Mesothelial cell of epicardium (in vitro differentiated cells): ENCODE data around the gene SPATA31A7. TPM values are rescaled to one million over a fixed set of nuclear protein-coding genes. Genes with fewer than 3 reads are reported as not detected.
"Not testable (repeated sequence)": the region's sequence is repeated elsewhere in the genome, so short reads cannot be mapped to it uniquely, and the experiment has no call there.

Source experiments
- DNase-seq, 2 experiments: peaks; one replicate each; pipeline ENCODE4 v3.0.0; 2021; ENCODE audit warnings: low spot score in 2 of 2; ENCODE audit not compliant: unreplicated experiment in 2 of 2
- H3K27ac Mint-ChIP-seq: 2 replicates; pipeline ENCODE4 v1.8.0; 2021; ENCODE audit warnings: mixed read lengths
- H3K27me3 Mint-ChIP-seq: 2 replicates; pipeline ENCODE4 v1.8.0; 2021; ENCODE audit warnings: low read depth, mixed read lengths
- H3K36me3 Mint-ChIP-seq: 2 replicates; pipeline ENCODE4 v1.8.0; 2021; ENCODE audit warnings: mixed read lengths
- H3K4me1 Mint-ChIP-seq: 2 replicates; pipeline ENCODE4 v1.8.0; 2021; ENCODE audit warnings: mixed read lengths
- H3K4me3 Mint-ChIP-seq: 2 replicates; pipeline ENCODE4 v1.8.0; 2021; ENCODE audit warnings: mild to moderate bottlenecking, moderate library complexity, mixed read lengths
- H3K9me3 Mint-ChIP-seq: 2 replicates; pipeline ENCODE4 v1.8.0; 2021; ENCODE audit warnings: mixed read lengths
- total RNA-seq: library from RNA; stranded (reverse); gene quantifications from 3 replicates; pipeline ENCODE4 v1.2.1, GENCODE V29; 2021

SPATA31A7 gene
- not detected in 3 replicates for total RNA-seq

DNA sequence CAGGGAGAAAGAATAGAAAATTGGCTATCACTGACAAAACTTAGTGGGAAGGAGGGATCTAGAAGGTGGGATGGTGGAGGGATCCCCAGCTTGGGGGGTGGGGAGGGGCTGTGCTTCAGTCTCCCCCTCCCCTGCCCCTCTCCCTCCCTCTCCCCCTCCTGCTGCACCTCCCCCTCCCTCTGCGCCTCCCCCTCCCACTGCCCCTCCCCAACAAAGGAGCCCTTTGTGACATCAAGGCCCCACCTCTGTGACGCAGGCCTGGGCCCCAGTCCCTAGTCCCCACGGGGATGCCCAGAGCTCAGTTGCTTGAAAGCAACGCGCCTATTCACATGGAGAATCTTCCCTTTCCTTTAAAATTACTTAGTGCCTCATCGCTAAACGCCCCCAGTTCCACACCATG is at the start of gene SPATA31A7:
SPATA31A7 (plus strand) TSS at position 301 of the 400 bp plus-strand sequence; CDS start at position 330, 29 bp downstream.
- not testable (repeated sequence) for H3K27ac Mint-ChIP-seq, H3K36me3 Mint-ChIP-seq, H3K9me3 Mint-ChIP-seq, H3K27me3 Mint-ChIP-seq, H3K4me1 Mint-ChIP-seq, DNase-seq, H3K4me3 Mint-ChIP-seq

DNA sequence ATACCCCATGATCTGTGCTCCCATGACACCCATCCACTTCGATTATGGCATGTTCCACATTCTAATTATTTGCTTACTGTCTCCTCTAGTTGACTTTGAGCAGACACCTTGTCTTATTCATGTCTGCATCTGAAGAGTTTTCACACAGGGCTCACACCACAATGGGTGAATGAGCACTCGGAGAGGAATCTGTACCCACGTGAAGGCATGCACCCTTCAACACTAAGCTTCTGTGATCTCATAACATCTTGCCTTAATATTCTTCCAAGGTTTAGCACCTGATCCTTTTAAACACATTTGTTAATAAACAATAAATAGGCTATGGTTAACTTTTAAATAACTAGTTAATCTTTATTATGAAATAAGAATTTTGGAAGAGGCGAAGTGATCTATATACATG is 36.6 kb downstream of the SPATA31A7 start:
- H3K4me1 Mint-ChIP-seq, H3K27me3 Mint-ChIP-seq, H3K9me3 Mint-ChIP-seq, DNase-seq, H3K4me3 Mint-ChIP-seq, H3K36me3 Mint-ChIP-seq, H3K27ac Mint-ChIP-seq: not testable (repeated sequence)
